Endothelial cell of umbilical vein (primary cell): ENCODE data around the gene MOB3C. TPM values are rescaled to one million over a fixed set of nuclear protein-coding genes. Genes with fewer than 3 reads are reported as not detected.

Experiments
- BruUV-seq: library from RNA; stranded (reverse); fragments of 400-500 nt; replicated peaks from 2 replicates; lab custom pipeline; 2021; lab: Mats Ljungman, UMichigan
- CTCF ChIA-PET: fragments of 300-600, 350-600 bp; sonication (Branson Sonifier 250); formaldehyde crosslinking; loops from one replicate; lab custom pipeline; 2021; ENCODE audit warnings: antibody characterized with exemption, inconsistent platforms; lab: Charles Lee
- POLR2A ChIA-PET: fragments of 300-600, 350-600 bp; sonication (Branson Sonifier 250); formaldehyde crosslinking; loops from one replicate; lab custom pipeline; 2021; ENCODE audit warnings: antibody characterized with exemption, inconsistent platforms; lab: Charles Lee
- DNase-seq: peaks from one replicate; pipeline ENCODE4 v3.0.0-alpha.2; 2011; ENCODE audit warnings: low read depth, low spot score
- FAIRE-seq: peaks from 2 replicates; lab custom pipeline; 2011; peaks lifted over from hg19 to GRCh38; lab: Jason Lieb, UNC
- H2AFZ ChIP-seq: 2 replicates; pipeline ENCODE4 v1.6.0; 2012; ENCODE audit warnings: low read depth, low read length, control low read depth, inconsistent platforms
- H3K27ac ChIP-seq: 2 replicates; pipeline ENCODE4 v1.5.1; 2011; ENCODE audit warnings: low read depth, mild to moderate bottlenecking, control low read depth, low read length, moderate library complexity; ENCODE audit not compliant: insufficient read depth
- H3K27me3 ChIP-seq, 2 experiments: 2 replicates each; pipeline versions ENCODE4 v1.6.0 to v1.6.1; 2011; ENCODE audit warnings: low read length in 2 of 2, mixed read lengths in 1 of 2; ENCODE audit not compliant: control insufficient read depth in 2 of 2, insufficient read depth in 2 of 2
- H3K36me3 ChIP-seq, 2 experiments: 2 replicates in 1 of 2; 3 replicates in 1 of 2; pipeline ENCODE4 v1.5.1; 2011; ENCODE audit warnings: low read length in 2 of 2, mild to moderate bottlenecking in 1 of 2, moderate library complexity in 1 of 2; ENCODE audit not compliant: control insufficient read depth in 2 of 2, insufficient read depth in 2 of 2; ENCODE audit errors: extremely low read depth in 1 of 2
- H3K4me1 ChIP-seq: 3 replicates; pipeline ENCODE4 v1.5.1; 2011; ENCODE audit warnings: mild to moderate bottlenecking, low read length; ENCODE audit not compliant: control insufficient read depth, insufficient read depth; ENCODE audit errors: extremely low read depth
- H3K4me2 ChIP-seq: 2 replicates; pipeline ENCODE4 v1.6.1; 2011; ENCODE audit warnings: low read length, control low read depth, mixed read lengths; ENCODE audit not compliant: insufficient read depth
- H3K4me3 ChIP-seq, 3 experiments: fragments of 200-600 bp in 1 of 3; sonication (generic), shearing (Covaris generic) in 1 of 3; replicated peaks in 1 of 3; 2 replicates each; pipeline ENCODE4 v1.5.1; 2011 to 2016; ENCODE audit warnings: control low read depth in 3 of 3, low read length in 3 of 3, mild to moderate bottlenecking in 2 of 3, inconsistent platforms in 1 of 3, low read depth in 1 of 3, moderate library complexity in 1 of 3; ENCODE audit not compliant: insufficient read depth in 1 of 3
- H3K79me2 ChIP-seq: 2 replicates; pipeline ENCODE4 v1.6.0; 2012; ENCODE audit warnings: low read length, inconsistent platforms; ENCODE audit not compliant: control insufficient read depth, insufficient read depth
- H3K9ac ChIP-seq: replicated peaks from 2 replicates; pipeline ENCODE3; 2011; ENCODE audit warnings: low read length, control low read depth; ENCODE audit not compliant: insufficient read depth; ENCODE audit errors: extremely low read depth
- H3K9me1 ChIP-seq: replicated peaks from 3 replicates; pipeline ENCODE4 v1.6.0; 2011; ENCODE audit warnings: mild to moderate bottlenecking, low read length; ENCODE audit not compliant: control insufficient read depth, insufficient read depth; ENCODE audit errors: extremely low read depth
- H3K9me3 ChIP-seq: replicated peaks from 2 replicates; pipeline ENCODE4 v1.5.1; 2012; ENCODE audit warnings: low read length, inconsistent platforms; ENCODE audit not compliant: control insufficient read depth, insufficient read depth
- H4K20me1 ChIP-seq: replicated peaks from 2 replicates; pipeline ENCODE3; 2011; ENCODE audit warnings: mild to moderate bottlenecking, low read length; ENCODE audit not compliant: control insufficient read depth, insufficient read depth; ENCODE audit errors: extremely low read depth
- EZH2 ChIP-seq: IDR thresholded peaks from 2 replicates; pipeline ENCODE4 v1.6.1; 2012; ENCODE audit warnings: borderline replicate concordance, low read depth, mild to moderate bottlenecking, moderate library complexity, low read length, inconsistent platforms; ENCODE audit not compliant: severe bottlenecking
- FOS ChIP-seq: IDR thresholded peaks from 2 replicates; pipeline ENCODE4 v1.6.1; 2011; ENCODE audit warnings: mild to moderate bottlenecking, low read length, moderate library complexity, borderline replicate concordance; ENCODE audit not compliant: insufficient read depth
- GATA2 ChIP-seq: IDR thresholded peaks from 2 replicates; pipeline ENCODE4 v1.7.0; 2011; ENCODE audit warnings: low read depth, mild to moderate bottlenecking, moderate library complexity, mixed read lengths, low read length; ENCODE audit not compliant: insufficient read length, insufficient read depth
- JUN ChIP-seq: IDR thresholded peaks from 2 replicates; pipeline ENCODE4 v1.6.1; 2011; ENCODE audit warnings: borderline replicate concordance, low read depth; ENCODE audit not compliant: insufficient read length, insufficient read depth
- MYC ChIP-seq: IDR thresholded peaks from one replicate; pipeline ENCODE4 v1.6.1; 2011; ENCODE audit warnings: mild to moderate bottlenecking, low read depth, low read length
- POLR2A ChIP-seq: IDR thresholded peaks from 2 replicates; pipeline ENCODE4 v1.6.1; 2012; ENCODE audit warnings: low read depth, mild to moderate bottlenecking, control low read depth, low read length
- POLR2AphosphoS5 ChIP-seq: IDR thresholded peaks from 2 replicates; pipeline ENCODE4 v1.6.1; 2012; ENCODE audit warnings: low read depth, mild to moderate bottlenecking, control low read depth, low read length, moderate library complexity; ENCODE audit not compliant: insufficient read depth
- dilution Hi-C: fragments of 300-500 bp; cut with MboI; formaldehyde crosslinking; loops from one replicate; pipeline ENCODE4 v1.15.0; 2019; ENCODE audit warnings: low sequenced_read_pairs; ENCODE audit not compliant: extremely low pct_ligation_motif_present
- intact Hi-C: fragments of 100-400 bp; cut with micrococcal nuclease; formaldehyde crosslinking; loops from one replicate; pipeline ENCODE4 v1.10.0; 2022
- polyA plus RNA-seq, 4 experiments: library from polyadenylated mRNA; depleted of rRNA in 3 of 4; stranded (reverse) in 3 of 4; unstranded in 1 of 4; fragments of >200 nt; gene quantifications; 2 replicates each; pipeline versions ENCODE4 v1.2.1 to v1.2.3, GENCODE V29; 2011 to 2012; ENCODE audit warnings: missing spikeins in 1 of 4
- total RNA-seq: library from RNA; stranded (reverse); gene quantifications from 2 replicates; pipeline ENCODE4 v1.2.3, GENCODE V29; 2021
- TF ChIP-seq, protein P1 (sequence below), 2 donors: IDR thresholded peaks; 1 replicate in 1 of 2; 2 replicates in 1 of 2; pipeline ENCODE4 v1.5.1; 2011; ENCODE audit warnings: low read length in 2 of 2, mild to moderate bottlenecking in 2 of 2, moderate library complexity in 2 of 2, control low read depth in 1 of 2, inconsistent platforms in 1 of 2, low read depth in 1 of 2; ENCODE audit not compliant: insufficient read depth in 1 of 2; ENCODE audit errors: extremely low read depth in 1 of 2
- TF ChIP-seq, protein P2 (sequence below): IDR thresholded peaks from 2 replicates; pipeline ENCODE4 v1.6.1; 2011; ENCODE audit not compliant: insufficient read depth, insufficient read length

Gene MOB3C
- total and polyA plus RNA-seq, 2 donors (not counting 3 experiments of a cell fraction or from before 2014, with no cell fraction given), result 6.1 to 8.4 TPM

DNA sequence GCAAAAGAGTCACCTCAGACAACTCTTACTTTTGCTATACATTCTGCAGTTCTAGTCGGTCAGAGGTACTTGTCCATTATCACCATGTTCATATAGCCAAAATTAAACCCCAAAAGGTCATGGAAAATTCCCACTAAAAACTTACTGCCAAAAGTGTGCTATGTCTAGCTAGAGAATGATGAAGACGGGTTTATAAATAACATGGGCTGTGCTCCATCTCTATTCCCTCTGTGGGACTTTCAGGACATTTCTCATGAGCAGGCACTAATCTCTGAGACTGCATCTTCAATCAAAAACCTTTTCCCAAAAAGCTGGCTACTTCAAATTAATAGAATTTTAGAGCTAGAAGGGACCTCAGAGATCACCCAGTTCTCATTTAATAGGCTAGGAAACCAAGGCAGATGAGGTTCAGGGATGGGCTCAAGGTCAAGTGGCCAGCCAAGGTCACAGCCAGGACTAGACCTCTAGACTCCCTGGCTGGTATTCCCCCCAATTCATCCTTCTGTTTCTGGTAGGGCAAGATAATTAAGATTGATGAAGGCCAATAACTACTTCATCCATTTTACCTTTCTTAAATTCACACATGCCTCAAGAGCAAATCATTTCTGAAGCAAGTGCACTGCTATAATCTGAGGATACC lies 21.0 kb upstream of the MOB3C start:
- Histone ChIP-seq H3K27ac (no peak overlapping the region), H3K79me2 (no peaks in the 10 kb centered on the region), H3K36me3 (peaks cover 0 to 12% of the 10 kb centered on the region in 2 experiments), H3K27me3 (no peaks in the 10 kb centered on the region), H3K4me3 (no peak overlapping the region), H3K9ac (no peak overlapping the region), H3K4me1 (no peaks in the 10 kb centered on the region), H3K9me3 (no peaks in the 10 kb centered on the region), H4K20me1 (no peaks in the 10 kb centered on the region), H3K4me2 (no peak overlapping the region), H3K9me1 (no peaks in the 10 kb centered on the region), H2AFZ (no peak overlapping the region)
- TF ChIP-seq POLR2A (no peak), FOS (no peak), MYC (no peak), GATA2 (no peak), JUN (no peak), EZH2 (no peak), POLR2AphosphoS5 (no peak)
- TF ChIP-seq, protein P1, sequence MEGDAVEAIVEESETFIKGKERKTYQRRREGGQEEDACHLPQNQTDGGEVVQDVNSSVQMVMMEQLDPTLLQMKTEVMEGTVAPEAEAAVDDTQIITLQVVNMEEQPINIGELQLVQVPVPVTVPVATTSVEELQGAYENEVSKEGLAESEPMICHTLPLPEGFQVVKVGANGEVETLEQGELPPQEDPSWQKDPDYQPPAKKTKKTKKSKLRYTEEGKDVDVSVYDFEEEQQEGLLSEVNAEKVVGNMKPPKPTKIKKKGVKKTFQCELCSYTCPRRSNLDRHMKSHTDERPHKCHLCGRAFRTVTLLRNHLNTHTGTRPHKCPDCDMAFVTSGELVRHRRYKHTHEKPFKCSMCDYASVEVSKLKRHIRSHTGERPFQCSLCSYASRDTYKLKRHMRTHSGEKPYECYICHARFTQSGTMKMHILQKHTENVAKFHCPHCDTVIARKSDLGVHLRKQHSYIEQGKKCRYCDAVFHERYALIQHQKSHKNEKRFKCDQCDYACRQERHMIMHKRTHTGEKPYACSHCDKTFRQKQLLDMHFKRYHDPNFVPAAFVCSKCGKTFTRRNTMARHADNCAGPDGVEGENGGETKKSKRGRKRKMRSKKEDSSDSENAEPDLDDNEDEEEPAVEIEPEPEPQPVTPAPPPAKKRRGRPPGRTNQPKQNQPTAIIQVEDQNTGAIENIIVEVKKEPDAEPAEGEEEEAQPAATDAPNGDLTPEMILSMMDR (IDR thresholded peaks at IDR 0.05; ENCODE audit: extremely low read depth in 1 of 2, insufficient read depth in 1 of 2, low read depth in 1 of 2, low read length in 2 of 2), result no peak
- TF ChIP-seq, protein P2, sequence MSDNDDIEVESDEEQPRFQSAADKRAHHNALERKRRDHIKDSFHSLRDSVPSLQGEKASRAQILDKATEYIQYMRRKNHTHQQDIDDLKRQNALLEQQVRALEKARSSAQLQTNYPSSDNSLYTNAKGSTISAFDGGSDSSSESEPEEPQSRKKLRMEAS, result no peak
- CTCF ChIA-PET, result no interaction called here
- no TSS peak for BruUV-seq
- POLR2A ChIA-PET, result no interaction called here
- dilution Hi-C loops (no loop called here), intact Hi-C loops (no loop called here)
- FAIRE-seq (no peak), DNase-seq (no peak)
